Activated CD8-positive, alpha-beta memory T cell treated with anti-CD3 and anti-CD28 coated beads, Interleukin-2, amount 50 U/mL, for 48 hours (primary cell): ENCODE measurements around the gene PIK3R1.

Experiments used
- DNase-seq: peaks from one replicate; pipeline ENCODE4 v3.0.0-alpha.2; 2020

The PIK3R1 gene

DNA sequence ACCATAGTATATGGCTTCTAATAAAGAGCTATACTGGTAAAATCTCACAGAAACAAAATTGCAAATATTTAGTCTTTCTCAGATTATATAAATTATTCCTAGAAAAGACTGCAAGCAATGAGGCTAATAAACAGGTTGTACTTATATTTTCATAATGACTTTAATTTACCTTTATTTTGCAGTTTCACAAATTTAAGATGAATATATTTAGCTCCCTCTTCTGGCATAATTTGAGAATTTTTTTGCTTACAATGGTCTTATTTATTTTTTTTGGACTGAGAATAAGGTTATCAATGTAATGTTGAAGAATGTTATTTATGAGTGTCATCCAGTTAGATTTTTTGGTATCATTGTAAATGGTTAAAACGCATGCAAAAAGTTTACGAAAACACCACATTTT, 56.7 kb downstream of the PIK3R1 start:
- no peak for DNase-seq

DNA sequence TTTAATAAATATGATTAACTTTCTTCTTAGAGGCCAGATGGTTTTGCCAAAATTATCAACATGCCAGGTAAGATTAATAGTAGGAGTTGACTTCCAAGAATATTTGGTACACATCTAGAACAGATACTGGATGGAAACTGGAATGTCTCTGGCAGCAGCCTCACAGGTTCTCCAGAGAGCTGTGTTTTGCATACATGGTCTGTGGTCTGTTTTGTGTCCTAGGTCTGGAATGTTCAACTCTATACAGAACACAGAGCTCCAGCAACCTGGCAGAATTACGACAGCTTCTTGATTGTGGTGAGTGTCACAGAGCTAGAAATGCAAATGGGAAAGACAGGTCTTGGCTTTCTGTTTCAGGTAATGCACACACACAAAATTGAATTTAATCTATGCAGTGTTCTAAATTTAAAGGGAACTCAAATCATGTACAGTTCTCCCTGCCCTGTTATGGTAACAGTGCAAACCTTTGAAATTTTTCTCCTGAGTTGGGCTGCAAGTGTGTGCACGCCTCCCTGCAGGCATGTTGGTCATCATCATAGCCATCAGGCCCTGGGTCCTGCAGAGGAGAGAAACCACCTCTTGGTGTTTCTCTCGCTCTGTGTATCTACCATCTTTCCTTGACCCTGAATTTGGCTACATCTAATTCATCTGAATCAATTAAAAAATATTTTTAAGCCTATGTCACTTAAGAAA, 58.3 kb downstream of the PIK3R1 start:
- no peak for DNase-seq

DNA sequence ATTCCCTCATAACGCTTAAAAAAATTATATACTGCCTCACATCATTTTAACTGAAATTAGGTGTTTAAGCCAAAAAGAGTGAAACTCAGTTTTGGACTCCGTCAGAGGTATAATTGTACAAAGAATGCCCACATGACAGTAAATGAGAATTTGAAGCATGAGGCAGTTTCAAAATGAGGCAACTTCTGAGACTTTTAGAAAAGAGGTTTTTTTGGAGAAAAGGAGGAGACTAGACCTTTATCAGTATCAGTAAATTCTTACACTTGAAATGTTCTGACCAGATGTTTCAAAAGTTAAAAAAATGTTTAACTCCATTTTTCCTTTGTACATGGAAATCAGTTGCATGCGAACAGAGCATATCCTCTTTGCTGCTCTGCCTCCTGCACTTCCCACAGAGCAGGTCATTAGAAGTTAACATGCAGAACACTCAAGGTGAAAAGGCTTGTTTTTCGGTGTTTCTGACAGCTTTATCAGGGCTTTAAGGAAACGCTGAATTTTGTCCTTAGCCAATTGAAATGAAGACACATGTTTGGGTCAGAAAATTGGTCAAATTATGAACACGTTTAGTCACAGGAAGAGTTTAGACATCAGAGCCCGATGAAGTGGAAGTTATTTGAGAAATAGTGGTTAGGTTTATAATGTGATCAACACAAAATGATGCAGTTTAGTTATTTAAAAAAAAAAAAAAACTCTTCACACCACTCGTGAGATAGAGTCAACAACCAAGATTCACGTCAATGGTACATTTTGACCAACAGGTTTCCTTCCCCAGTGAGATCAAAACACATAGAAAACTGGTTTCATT, 59.5 kb downstream of the PIK3R1 start:
- no peak for DNase-seq

DNA sequence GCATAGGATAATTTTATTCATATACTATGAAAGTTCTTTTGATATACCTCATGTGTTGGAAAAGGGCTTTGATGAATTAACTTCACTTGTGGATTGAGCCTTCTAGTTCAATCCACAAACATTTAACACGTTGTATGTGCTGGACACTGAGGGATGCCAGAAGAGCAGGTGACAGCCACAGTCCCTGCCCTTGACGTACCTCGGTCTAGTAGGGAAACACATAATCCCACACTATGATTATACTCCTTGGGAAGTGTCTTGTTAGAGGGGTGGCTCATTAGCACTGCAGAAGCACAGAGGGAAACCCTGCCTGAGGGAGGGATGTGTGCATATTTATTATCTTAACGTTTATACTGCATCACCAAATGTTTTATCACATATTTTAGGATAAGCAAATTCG, 61.2 kb downstream of the PIK3R1 start:
- DNase-seq, result no peak

DNA sequence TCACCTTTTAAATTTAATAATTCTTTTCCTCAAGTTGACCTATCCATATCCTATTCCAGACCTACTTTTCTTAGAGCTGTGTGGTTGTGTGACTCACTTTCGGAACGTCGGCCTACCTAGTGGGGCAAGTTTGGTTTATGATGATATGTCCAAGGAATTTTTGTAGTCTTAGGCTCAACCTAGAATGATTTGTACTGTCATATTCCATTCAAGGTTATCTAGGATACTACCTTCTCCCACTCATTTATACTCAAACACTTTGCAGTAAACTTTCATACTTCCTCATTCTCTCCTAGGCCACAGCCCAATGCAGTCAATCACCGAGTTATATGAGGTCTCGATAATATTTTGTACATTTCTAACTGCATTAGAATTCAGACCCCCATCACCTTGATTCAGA, 61.9 kb downstream of the PIK3R1 start:
- DNase-seq, result no peak

DNA sequence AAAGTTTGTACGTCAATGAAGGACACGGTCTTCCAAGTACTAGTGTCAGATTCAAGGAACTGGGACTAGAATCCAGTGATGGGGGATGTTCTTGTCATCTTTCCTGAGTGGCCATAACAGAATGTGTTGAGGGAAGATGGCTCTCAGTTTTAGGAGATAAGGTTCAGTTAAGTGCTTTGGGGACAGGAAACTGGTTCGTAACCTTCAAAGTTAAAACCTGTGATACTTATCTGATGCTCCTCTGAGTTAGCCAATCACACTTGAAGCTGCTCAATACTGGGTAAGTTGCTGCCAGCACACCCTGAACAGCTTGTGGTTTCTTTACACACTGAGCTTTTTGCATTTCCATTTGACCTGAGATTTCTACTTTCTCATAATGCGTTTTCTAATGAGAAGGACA, 64.4 kb downstream of the PIK3R1 start:
- no peak for DNase-seq

DNA sequence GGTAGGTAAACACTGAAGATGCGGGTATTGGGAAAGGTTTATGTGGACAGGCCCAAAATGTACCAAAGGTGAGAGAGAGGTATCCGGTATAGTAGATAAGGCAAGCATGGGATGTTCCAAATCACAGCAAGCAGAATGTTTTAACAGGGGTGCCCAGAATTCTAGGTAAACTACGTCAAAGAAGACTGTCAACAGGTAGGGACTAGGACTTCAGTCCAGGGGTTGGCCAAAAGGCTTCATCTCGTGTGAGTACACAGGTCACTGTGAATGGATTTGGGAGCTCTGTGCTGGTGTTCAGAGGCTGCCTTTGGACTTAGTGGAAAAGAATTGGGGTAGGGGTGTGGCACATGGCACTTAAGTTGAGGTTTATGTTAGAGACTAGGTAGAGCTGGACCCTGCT, 66.4 kb downstream of the PIK3R1 start:
- no peak for DNase-seq

DNA sequence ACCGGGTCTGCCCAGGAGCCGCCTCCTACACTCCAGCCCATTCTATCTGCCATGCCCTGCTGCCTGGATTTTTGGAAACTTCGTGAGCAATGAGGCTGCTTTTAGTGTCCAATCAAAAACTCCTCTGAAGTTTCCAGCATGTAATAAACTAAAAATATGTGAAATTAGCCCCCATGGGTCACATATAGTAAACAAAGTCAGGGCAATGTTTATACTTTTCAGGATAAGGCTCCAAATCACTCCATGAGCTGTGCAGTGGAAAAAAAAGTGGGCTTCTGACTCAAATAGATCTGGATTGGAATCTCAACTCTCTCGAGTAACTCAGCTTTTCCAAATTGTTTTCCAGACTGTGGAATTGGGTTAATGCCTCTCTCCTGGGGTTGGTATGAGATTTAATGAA, 68.2 kb downstream of the PIK3R1 start:
- DNase-seq, result no peak

DNA sequence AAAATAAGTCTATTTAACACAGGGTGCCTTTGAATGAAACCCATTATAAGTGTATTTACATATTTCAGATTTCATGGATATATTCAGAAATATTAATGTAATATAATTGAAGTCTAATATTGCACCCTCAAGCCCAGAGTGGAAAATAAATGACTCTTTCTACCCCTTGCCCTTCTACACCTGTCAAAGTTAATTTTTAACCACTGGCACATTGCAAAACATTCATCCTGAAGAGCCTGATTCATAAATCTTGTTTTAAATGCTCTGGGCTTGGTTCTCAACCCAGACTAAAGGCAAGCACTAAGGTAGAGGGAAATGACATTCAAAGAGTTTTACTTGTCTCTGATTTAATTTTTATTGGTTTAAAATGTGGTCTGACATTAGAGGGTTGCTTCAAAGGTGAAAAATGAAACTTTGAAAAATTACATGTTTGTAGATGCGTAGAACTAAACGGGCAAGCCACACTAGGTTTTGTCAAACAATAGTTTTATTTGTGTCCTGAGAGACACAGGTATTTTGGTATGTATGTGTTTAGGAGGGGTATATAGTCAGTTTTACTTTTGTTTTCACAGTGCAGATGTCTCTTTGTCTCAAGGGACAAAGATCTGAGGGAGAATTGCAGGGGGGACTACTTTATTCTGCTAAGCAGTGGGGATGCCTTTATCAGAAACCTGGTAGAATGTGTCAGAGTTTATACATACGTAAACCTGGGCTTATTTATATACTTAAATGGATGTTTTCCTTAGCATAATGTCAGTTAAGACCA, 69.7 kb downstream of the PIK3R1 start:
- no peak for DNase-seq

DNA sequence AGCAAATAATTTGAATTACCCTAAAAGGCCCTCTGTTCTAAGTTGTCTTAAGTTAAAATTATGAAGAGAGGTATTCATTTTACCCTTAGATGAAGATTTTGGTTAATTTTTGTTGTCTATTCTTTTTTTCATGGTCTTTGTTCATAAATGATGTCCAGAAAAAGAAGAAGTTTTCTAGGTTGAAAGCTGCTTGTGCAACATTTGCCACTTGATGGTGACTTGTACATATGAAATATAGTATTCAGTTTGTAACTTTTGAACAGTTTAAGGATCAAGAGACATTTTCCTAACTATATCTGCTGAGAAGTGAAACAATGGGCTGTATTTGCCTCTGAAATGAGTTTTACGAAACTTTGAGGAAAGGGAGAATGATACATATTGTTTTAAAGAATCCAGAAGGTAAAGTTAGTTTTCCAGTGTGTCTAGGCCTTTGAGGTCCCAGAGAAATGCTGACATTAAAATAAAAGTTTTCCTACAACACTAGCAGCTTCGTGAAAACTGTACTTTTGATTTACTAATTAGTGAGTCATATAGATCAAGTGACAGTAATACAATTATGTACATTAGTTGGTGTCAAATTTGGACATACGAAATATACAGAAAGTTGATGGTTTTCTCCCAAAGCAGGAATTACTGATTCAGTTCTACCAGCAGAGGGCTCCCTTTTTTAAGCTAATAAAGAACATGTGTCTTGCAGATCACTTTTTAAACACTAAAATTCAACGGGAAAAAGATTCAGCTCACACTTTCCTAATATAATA, 70.5 kb downstream of the PIK3R1 start:
- no peak for DNase-seq

DNA sequence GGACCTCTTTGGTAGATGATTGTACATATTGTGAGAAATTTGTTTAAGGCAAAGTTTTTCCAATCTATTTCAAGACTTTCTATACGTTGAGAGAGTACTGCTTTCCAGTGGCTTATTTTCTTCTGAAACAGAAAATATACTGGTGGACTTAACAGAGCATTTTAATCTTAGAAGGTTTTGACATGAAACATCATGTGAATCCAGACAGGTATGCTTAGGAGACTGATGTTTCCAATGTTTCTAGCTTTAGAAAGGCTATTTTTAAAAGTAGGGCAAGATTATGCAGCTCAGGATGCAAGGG, 71.0 kb downstream of the PIK3R1 start:
- no peak for DNase-seq

DNA sequence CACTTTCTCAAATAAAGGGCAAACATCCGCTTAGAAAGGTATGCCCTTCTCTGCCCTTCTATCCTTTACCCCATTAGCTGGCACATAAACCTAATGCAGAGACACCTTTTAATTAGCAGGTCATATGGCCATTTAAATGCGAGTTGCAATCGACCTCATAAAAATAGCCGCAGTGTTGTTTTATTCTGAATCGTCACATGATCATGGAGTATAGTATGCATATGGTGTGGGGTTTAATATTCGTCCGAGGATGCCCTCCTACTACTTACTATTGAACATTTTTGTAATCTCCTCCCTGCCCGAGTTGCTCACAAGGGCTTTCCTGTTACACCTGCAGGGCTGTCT, 72.0 kb downstream of the PIK3R1 start:
- no peak for DNase-seq

DNA sequence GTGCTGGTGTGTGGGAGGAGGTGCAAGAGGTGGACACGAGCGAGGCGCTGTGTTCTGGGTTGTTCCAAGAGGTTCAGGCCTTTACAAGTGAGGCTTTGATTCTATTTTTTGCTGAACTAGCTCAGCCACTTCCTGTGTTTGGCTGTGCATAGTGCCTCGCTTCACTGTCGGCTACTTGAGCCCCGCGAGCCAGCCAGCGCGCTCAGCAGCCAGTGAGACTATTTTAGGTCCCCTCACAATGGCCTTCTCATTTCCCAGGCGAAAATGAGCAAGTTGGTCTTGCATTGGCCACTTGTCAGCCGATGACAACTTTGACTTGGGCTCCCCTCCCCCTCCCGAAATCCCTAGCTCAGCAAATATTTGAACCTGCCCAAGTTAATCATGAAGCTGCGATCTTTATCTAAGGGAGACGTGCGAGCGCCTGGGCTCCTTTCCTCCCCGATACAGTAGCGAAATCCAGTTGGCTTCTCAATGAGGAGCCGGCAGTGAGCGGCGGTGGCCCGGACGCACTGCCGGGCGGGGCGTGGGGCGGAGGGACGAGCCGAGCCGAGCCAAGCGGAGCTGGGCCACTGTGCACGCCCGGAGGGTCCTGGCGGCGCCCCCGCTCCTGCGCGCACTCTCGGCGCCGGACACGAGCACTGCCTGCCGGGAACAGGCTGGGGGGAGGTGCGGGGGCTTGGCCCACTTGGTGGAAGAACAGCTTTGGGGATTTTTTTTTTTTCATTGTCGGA, 72.6 kb downstream of the PIK3R1 start:
- peak; percentile 72 for DNase-seq

DNA sequence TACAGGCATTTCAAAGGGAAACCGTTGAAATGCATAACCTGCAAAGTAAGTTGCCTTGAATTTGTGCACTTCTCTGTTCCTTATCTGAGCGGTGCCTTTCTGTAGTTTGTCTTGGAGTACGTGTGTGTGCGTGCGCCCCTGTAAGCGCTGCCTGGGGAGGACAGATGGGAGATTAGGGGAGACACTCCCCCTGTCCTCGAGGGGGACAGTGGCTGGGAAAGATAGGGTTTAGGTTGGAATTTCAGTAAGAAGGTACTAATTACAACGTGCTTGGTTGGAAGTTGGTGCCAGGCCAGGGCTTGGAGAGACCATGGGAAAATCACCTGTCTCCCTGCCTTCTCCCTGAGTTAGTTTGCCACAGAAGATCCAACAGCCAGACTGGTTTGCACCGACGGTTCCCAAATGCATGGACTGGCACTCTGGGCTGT, 73.2 kb downstream of the PIK3R1 start:
- no peak for DNase-seq

DNA sequence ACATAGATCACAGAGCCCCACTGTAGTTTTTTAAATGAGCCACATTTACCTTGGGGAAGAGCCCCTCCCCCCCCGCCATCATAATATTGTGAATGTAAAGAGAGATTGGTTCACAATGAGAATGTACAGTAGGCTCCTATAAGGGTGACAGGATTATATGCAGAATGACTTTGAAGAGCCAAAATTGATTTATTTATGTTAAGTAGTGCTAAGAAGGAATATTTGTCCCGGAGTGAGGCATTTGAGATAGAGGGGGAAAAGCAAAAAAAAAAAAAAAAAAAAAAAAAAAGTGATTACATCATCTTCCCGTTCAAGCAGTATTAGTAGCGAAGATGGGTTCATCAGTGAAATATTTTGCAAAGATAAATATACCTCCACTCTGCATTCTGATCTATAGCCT, 73.9 kb downstream of the PIK3R1 start:
- no peak for DNase-seq

DNA sequence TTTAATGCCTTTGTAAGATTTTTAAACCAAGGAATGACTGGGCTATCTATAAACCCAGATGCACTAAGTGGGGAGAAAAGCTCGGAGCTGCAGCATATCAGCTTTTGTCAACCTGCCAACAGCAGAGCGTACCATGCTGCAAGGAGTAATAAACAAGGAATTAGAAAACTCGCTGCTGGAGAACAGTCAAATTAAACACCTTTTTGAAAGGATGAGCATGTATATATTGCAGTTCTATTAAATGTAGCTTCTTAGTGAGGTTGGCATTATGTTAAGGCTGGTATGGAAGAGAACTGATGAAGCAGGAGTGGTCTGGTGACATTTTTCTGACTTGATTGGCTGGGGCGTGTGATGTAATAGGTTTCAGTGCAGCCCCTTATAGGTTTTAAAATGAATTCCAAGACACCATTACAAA, 74.7 kb downstream of the PIK3R1 start:
- DNase-seq, result no peak

DNA sequence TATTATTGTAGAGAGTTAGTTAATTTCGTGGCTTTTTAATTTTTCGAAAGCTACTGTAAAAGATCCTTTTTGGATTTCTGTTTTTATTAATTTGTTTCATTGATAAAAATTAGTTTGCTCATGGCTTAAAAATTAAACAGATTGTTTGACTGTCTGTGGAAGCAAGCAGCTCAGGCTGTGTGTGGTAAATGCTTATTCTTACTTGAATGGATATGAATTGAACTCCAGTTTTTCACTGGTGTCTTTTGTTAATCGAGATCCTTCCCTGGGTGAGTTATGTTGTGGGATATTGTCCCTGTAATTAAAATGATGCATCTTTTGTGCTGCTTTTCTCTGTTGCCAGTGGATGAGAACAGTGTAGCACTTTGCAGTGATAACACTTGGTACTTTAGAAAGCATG, 75.3 kb downstream of the PIK3R1 start:
- no peak for DNase-seq

DNA sequence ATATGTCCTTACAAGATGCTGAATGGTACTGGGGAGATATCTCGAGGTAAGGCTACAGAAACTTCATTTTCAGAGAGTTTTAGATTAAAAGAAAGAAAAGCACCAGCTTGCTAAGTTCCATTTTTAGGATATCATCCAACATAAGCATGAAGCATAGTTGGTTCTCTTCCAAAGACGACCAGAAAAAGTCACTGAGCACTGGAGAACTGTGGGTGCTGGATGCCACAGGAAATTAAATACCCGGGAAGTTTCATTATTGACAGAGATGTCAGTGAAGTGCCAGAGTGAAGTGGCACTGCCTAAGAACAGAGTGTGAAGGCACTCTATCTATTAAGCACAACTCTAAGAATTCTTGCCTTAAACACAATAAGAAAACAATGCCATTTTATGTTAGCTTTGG, 76.8 kb downstream of the PIK3R1 start:
- DNase-seq, result no peak

DNA sequence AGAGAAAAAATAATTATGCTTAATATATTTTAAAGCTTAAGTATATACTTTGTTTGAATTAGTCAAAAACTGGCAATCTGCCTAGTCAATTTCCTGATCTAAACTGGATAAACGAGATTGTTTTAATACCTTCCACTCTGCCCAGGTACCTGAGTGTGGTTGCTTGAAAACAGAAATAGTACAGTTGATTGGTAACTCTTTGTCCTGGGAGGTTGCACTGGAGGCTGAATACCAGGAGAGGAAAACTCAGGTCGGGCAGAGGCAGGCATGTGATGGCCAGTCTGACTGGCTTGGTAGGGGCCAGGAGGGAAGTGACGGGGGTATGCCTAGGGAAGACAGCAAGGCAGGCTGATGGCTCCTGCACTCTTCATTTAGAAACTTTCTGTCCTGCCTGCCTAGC, 80.2 kb downstream of the PIK3R1 start:
- no peak for DNase-seq

DNA sequence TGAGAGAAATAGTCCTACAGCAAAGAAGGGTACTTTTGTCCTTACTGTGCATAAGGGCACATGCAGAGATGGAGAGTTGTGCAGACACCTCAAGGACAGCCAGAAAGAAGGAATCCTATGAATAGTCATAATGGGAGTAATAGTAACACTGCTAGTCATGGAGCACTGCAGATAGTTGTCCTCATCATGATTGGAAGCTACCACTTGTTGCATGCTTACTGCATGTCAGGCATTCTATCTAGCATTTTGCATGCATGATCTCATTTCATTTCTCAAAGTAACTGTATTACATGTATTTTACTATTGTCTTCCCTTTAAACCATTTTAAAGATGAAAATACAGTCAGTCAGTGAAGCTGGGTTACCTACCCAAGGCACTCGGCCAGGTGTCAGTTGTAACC, 81.3 kb downstream of the PIK3R1 start:
- DNase-seq, result no peak

DNA sequence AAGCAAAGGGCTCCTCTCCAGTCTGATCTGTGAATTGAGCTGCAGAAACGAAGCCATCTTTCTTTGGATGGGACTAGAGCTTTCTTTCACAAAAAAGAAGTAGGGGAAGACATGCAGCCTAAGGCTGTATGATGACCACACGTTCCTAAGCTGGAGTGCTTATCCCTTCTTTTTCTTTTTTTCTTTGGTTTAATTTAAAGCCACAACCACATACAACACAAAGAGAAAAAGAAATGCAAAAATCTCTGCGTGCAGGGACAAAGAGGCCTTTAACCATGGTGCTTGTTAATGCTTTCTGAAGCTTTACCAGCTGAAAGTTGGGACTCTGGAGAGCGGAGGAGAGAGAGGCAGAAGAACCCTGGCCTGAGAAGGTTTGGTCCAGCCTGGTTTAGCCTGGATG, 82.1 kb downstream of the PIK3R1 start:
- DNase-seq, result no peak

DNA sequence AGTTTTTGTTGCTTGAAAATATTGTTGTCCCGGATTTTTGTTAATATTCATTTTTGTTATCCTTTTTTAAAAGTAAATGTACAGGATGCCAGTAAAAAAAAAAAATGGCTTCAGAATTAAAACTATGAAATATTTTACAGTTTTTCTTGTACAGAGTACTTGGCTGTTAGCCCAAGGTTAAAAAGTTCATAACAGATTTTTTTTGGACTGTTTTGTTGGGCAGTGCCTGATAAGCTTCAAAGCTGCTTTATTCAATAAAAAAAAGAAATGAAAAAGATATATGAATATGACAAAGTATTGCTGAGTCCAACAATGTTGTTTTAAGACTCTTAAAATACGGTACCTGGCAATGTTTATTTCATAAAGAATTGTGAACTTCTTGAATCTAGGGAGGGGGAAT, 82.9 kb downstream of the PIK3R1 start:
- no peak for DNase-seq

DNA sequence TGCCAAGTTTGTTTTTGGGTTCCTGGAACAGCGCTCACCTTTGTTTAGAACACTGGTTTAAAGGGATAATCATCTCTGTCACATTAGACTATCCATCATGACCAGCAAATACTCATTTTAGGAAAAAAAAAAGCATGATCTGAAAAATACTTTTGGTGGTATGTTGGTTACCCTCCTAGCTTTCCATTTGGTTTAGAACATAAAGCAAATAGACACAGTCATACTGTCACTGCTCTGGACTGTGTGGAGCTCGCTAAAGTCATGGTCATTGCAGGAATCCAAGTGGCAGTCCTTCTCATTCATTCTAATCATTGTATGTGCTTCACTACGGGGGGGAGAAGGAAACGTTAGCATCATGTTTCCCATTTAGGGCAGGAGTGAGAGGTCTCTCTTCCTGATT, 83.5 kb downstream of the PIK3R1 start:
- no peak for DNase-seq
